Measurements from ENCODE around the gene EPS15.
"Not testable (repeated sequence)": the region's sequence is repeated elsewhere in the genome, so short reads cannot be mapped to it uniquely, and the experiment has no call there.

The EPS15 gene

GRCh38 chr1:51512120-51512519, 6.9 kb downstream of the EPS15 start:
- Mint-ChIP-seq H3K36me3 (ENCODE audit: low read depth) (no peaks in the 10 kb centered on the region), H3K27me3 (no peaks in the 10 kb centered on the region), H3K4me1 (ENCODE audit: low read depth) (peaks cover 87% of the 10 kb centered on the region), H3K4me3 (no peak overlapping the region), H3K27ac (peak overlapping the region; percentile 22), H3K9me3 (no peaks in the 10 kb centered on the region)

- H3K36me3 Mint-ChIP-seq (ENCODE audit: low read depth): peaks cover 12% of the 10 kb centered on the region
These were observed 9.3 kb downstream of the EPS15 start for GRCh38 chr1:51509773-51510172.

GRCh38 chr1:51506537-51506936, 12.5 kb downstream of the EPS15 start:
- Mint-ChIP-seq H3K4me1 (ENCODE audit: low read depth) (peaks cover 84% of the 10 kb centered on the region), H3K27me3 (no peaks in the 10 kb centered on the region), H3K4me3 (peak overlapping the region; percentile 7), H3K9me3 (no peaks in the 10 kb centered on the region), H3K36me3 (ENCODE audit: low read depth) (peaks cover 34% of the 10 kb centered on the region), H3K27ac (peak overlapping the region; percentile 89)

More at GRCh38 chr1:51509773-51510172, 9.3 kb downstream of the EPS15 start:
- Mint-ChIP-seq H3K4me3 (no peak overlapping the region), H3K4me1 (ENCODE audit: low read depth) (peaks cover 86% of the 10 kb centered on the region), H3K27me3 (no peaks in the 10 kb centered on the region), H3K27ac (peak overlapping the region; percentile 16), H3K9me3 (no peaks in the 10 kb centered on the region)

GRCh38 chr1:51504806-51505525, 14.1 kb downstream of the EPS15 start:
- Mint-ChIP-seq H3K9me3 (no peaks in the 10 kb centered on the region), H3K27me3 (no peaks in the 10 kb centered on the region), H3K36me3 (ENCODE audit: low read depth) (peaks cover 44% of the 10 kb centered on the region), H3K27ac (peak overlapping the region; percentile 89), H3K4me3 (peak overlapping the region; percentile 60), H3K4me1 (ENCODE audit: low read depth) (peaks cover 92% of the 10 kb centered on the region)

- H3K27me3 Mint-ChIP-seq, H3K9me3 Mint-ChIP-seq: not testable (repeated sequence)
- peak overlapping the region; percentile 55 for H3K4me3 Mint-ChIP-seq
- peak overlapping the region; percentile 72 for H3K27ac Mint-ChIP-seq
- H3K36me3 Mint-ChIP-seq (ENCODE audit: low read depth): peaks cover 65% of the 10 kb centered on the region
- peaks cover 86% of the 10 kb centered on the region for H3K4me1 Mint-ChIP-seq (ENCODE audit: low read depth)
These were observed 17.8 kb downstream of the EPS15 start for GRCh38 chr1:51501218-51501630.

- H3K27ac Mint-ChIP-seq: no peak overlapping the region
- H3K36me3 Mint-ChIP-seq (ENCODE audit: low read depth): peaks cover 56% of the 10 kb centered on the region
- peaks cover 80% of the 10 kb centered on the region for H3K4me1 Mint-ChIP-seq (ENCODE audit: low read depth)
- H3K27me3 Mint-ChIP-seq: no peaks in the 10 kb centered on the region
- peak overlapping the region; percentile 8 for H3K4me3 Mint-ChIP-seq
- no peaks in the 10 kb centered on the region for H3K9me3 Mint-ChIP-seq
These were observed 19.4 kb downstream of the EPS15 start for GRCh38 chr1:51499694-51500093.

- no peak overlapping the region for H3K27ac Mint-ChIP-seq
- no peaks in the 10 kb centered on the region for H3K27me3 Mint-ChIP-seq
- H3K4me1 Mint-ChIP-seq (ENCODE audit: low read depth): peaks cover 84% of the 10 kb centered on the region
- H3K9me3 Mint-ChIP-seq: peaks cover 4% of the 10 kb centered on the region
- peaks cover 56% of the 10 kb centered on the region for H3K36me3 Mint-ChIP-seq (ENCODE audit: low read depth)
- no peak overlapping the region for H3K4me3 Mint-ChIP-seq
These were observed 20.1 kb downstream of the EPS15 start for GRCh38 chr1:51498924-51499323.

GRCh38 chr1:51497340-51497739, 21.7 kb downstream of the EPS15 start:
- Mint-ChIP-seq H3K27ac (no peak overlapping the region), H3K36me3 (ENCODE audit: low read depth) (peaks cover 46% of the 10 kb centered on the region), H3K9me3 (peaks cover 7% of the 10 kb centered on the region), H3K4me3 (no peak overlapping the region), H3K27me3 (no peaks in the 10 kb centered on the region), H3K4me1 (ENCODE audit: low read depth) (peaks cover 78% of the 10 kb centered on the region)

- Mint-ChIP-seq H3K27ac (peak overlapping the region; percentile 50), H3K36me3 (ENCODE audit: low read depth) (peaks cover 25% of the 10 kb centered on the region), H3K27me3 (no peaks in the 10 kb centered on the region), H3K4me3 (no peak overlapping the region), H3K4me1 (ENCODE audit: low read depth) (peaks cover 73% of the 10 kb centered on the region), H3K9me3 (peaks cover 7% of the 10 kb centered on the region)
These were observed 24.8 kb downstream of the EPS15 start for GRCh38 chr1:51494138-51494830.

GRCh38 chr1:51491166-51491981, 27.7 kb downstream of the EPS15 start:
- H3K9me3 Mint-ChIP-seq: peaks cover 7% of the 10 kb centered on the region
- H3K36me3 Mint-ChIP-seq (ENCODE audit: low read depth): peaks cover 7% of the 10 kb centered on the region
- H3K4me1 Mint-ChIP-seq (ENCODE audit: low read depth): peaks cover 59% of the 10 kb centered on the region
- H3K27ac Mint-ChIP-seq: peak overlapping the region; percentile 54
- H3K4me3 Mint-ChIP-seq: no peak overlapping the region
- H3K27me3 Mint-ChIP-seq: no peaks in the 10 kb centered on the region

- no peaks in the 10 kb centered on the region for H3K27me3 Mint-ChIP-seq
- peaks cover 7% of the 10 kb centered on the region for H3K9me3 Mint-ChIP-seq
- H3K4me1 Mint-ChIP-seq (ENCODE audit: low read depth): peaks cover 48% of the 10 kb centered on the region
- no peak overlapping the region for H3K27ac Mint-ChIP-seq
- H3K4me3 Mint-ChIP-seq: no peak overlapping the region
- H3K36me3 Mint-ChIP-seq (ENCODE audit: low read depth): peaks cover 10% of the 10 kb centered on the region
These were observed 29.6 kb downstream of the EPS15 start for GRCh38 chr1:51489472-51489871.

GRCh38 chr1:51488372-51489050, 30.6 kb downstream of the EPS15 start:
- peaks cover 40% of the 10 kb centered on the region for H3K4me1 Mint-ChIP-seq (ENCODE audit: low read depth)
- H3K27ac Mint-ChIP-seq: no peak overlapping the region
- peaks cover 3% of the 10 kb centered on the region for H3K36me3 Mint-ChIP-seq (ENCODE audit: low read depth)
- no peaks in the 10 kb centered on the region for H3K9me3 Mint-ChIP-seq
- no peak overlapping the region for H3K4me3 Mint-ChIP-seq
- no peaks in the 10 kb centered on the region for H3K27me3 Mint-ChIP-seq

- peaks cover 41% of the 10 kb centered on the region for H3K4me1 Mint-ChIP-seq (ENCODE audit: low read depth)
- no peaks in the 10 kb centered on the region for H3K9me3 Mint-ChIP-seq
- peaks cover 3% of the 10 kb centered on the region for H3K36me3 Mint-ChIP-seq (ENCODE audit: low read depth)
- no peaks in the 10 kb centered on the region for H3K27me3 Mint-ChIP-seq
- no peak overlapping the region for H3K4me3 Mint-ChIP-seq
- H3K27ac Mint-ChIP-seq: no peak overlapping the region
These were observed 31.4 kb downstream of the EPS15 start for GRCh38 chr1:51487628-51488027.

- Mint-ChIP-seq H3K4me3 (no peak overlapping the region), H3K36me3 (ENCODE audit: low read depth) (peaks cover 25% of the 10 kb centered on the region), H3K27me3 (no peaks in the 10 kb centered on the region), H3K4me1 (ENCODE audit: low read depth) (peaks cover 21% of the 10 kb centered on the region), H3K9me3 (no peaks in the 10 kb centered on the region), H3K27ac (no peak overlapping the region)
These were observed 34.5 kb downstream of the EPS15 start for GRCh38 chr1:51484591-51484990.

All from stimulated activated naive CD8-positive, alpha-beta T cell treated with anti-CD3 and anti-CD28 coated beads, Interleukin-15, Interleukin-2, amounts not matched to agents 100 ng/mL and 50 ng/mL, for 24 hours (primary cell).